Stomach smooth muscle (tissue), 2 donors: ENCODE measurements around the gene CNP.

ENCODE experiments used
- H3K27ac ChIP-seq: one replicate; pipeline ENCODE4 v1.7.0; 2013; ENCODE audit warnings: mild to moderate bottlenecking, low read length, inconsistent platforms
- H3K27me3 ChIP-seq, 2 donors: one replicate each; pipeline ENCODE4 v1.7.0; 2013; ENCODE audit warnings: low read length in 2 of 2; ENCODE audit not compliant: insufficient read depth in 2 of 2, control insufficient read depth in 1 of 2
- H3K36me3 ChIP-seq, 2 donors: one replicate each; pipeline ENCODE4 v1.7.0; 2013; ENCODE audit warnings: low read length in 2 of 2; ENCODE audit not compliant: control insufficient read depth in 2 of 2, insufficient read depth in 2 of 2
- H3K4me1 ChIP-seq: one replicate; pipeline ENCODE4 v1.7.0; 2013; ENCODE audit warnings: low read length; ENCODE audit not compliant: control insufficient read depth, insufficient read depth
- H3K4me3 ChIP-seq, 2 donors: one replicate each; pipeline ENCODE4 v1.7.0; 2013; ENCODE audit warnings: low read length in 2 of 2
- H3K9ac ChIP-seq, 2 donors: one replicate each; pipeline ENCODE4 v1.7.0; 2013; ENCODE audit warnings: low read length in 2 of 2, mild to moderate bottlenecking in 1 of 2
- H3K9me3 ChIP-seq, 2 donors: one replicate each; pipeline ENCODE4 v1.7.0; 2013; ENCODE audit warnings: low read length in 2 of 2; ENCODE audit not compliant: control insufficient read depth in 2 of 2
- donor health status: healthy.
- donor health status: Pancreatic carcinoma.

Gene CNP

DNA sequence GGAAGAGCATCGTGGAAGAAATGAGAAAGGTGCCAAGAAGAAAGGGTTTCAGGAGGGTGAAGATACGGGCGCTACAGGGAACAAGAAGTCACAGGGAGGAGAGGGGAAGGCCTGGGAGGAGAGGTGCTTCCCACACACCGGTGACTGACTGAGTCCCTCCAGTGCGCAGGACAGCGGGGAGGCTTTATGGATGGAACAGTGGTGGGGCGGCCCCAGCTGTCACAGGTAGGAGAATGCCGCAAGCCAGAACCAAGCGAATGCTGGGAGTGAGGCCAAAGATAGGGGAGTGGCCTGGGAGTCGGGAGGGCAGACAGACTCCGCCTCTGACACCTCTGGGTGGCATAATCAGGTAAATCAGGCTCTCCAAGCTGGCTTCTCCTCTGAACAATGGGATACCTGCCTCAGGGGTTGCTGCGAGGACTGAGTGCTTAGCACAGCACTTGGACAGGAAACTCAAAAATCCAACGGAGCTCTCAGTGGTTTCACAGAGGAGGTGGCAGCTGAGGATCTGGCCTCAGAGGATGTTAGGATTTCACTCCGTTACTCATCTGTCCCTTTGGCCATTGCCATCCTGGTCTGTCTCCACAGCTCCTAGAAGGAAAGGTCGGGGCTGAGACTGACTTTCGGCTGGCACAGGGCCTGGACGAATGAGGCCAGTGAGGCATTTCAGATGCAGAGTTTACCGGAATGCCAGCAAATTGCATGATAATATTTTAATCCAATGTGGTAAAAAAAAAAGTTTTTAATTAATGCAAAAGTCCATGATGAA is 717 bp upstream of the CNP start:
- Histone ChIP-seq H3K4me3 (peak overlapping the region; percentile 61 to 84), H3K27ac (peak overlapping the region; percentile 78), H3K36me3 (peaks cover 7 to 13% of the 10 kb centered on the region in 2 donors), H3K4me1 (peaks cover 49% of the 10 kb centered on the region), H3K9me3 (no peaks in the 10 kb centered on the region), H3K27me3 (no peaks in the 10 kb centered on the region), H3K9ac (peak overlapping the region; percentile 56 to 90)

DNA sequence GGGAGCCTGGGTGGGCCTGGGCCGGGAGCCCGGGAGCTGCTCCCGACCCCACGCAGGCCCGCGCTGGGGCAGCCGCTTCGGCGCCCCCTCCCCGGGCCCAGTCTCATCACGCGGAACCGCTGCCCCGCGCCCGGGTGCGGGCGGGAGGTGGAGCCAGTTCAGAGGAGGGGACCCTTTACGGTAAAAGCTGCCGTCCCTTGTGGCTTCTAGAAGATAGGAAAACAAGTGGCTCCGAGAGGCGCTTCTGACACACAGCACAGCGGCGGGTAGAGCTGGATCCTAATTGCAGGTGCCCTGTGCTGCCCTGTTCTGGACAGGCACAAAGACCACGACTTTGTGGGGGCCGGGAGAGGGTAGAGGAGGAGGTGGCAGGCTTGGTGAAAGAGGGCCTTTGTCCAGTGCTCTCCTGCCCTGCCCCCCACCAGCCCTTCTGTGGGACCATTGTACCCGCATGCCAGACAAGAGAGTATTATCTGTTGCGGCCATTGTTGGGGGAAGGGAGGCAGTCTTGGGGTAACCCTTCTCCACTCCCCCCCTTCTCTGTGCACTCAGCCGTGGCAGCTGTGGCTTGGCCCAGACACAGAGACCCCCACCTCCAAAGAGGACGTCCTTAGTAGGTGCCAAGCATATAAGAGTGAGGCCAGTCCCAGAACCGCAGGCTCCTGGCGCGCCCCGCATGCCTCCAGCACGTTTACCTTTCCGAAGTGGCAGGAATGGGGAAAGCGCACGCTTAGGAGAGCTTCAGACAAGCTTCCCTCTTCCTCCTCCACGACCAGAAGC is 736 bp downstream of the CNP start:
- peaks cover 50% of the 10 kb centered on the region for H3K4me1 ChIP-seq
- peak overlapping the region; percentile 86 to 91 for H3K9ac ChIP-seq
- no peaks in the 10 kb centered on the region for H3K9me3 ChIP-seq
- peaks cover 16 to 19% of the 10 kb centered on the region in 2 donors for H3K36me3 ChIP-seq
- H3K27me3 ChIP-seq: no peaks in the 10 kb centered on the region
- peak overlapping the region; percentile 69 for H3K27ac ChIP-seq
- H3K4me3 ChIP-seq: peak overlapping the region; percentile 61 to 84

DNA sequence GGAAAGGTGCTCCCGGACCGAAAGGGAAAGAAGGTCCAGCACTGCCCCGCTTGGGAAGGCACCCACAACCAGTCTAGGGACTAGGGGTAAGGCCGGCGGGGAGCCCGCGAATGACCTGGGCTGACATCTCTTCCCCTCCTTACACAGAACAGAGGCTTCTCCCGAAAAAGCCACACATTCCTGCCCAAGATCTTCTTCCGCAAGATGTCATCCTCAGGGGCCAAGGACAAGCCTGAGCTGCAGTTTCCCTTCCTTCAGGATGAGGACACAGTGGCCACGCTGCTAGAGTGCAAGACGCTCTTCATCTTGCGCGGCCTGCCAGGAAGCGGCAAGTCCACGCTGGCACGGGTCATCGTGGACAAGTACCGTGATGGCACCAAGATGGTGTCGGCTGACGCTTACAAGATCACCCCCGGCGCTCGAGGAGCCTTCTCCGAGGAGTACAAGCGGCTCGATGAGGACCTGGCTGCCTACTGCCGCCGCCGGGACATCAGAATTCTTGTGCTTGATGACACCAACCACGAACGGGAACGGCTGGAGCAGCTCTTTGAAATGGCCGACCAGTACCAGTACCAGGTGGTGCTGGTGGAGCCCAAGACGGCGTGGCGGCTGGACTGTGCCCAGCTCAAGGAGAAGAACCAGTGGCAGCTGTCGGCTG is 1.5 kb downstream of the CNP start:
- no peaks in the 10 kb centered on the region for H3K27me3 ChIP-seq
- H3K9me3 ChIP-seq: no peaks in the 10 kb centered on the region
- H3K4me3 ChIP-seq: peak overlapping the region; percentile 61 to 84
- H3K4me1 ChIP-seq: peaks cover 47% of the 10 kb centered on the region
- peaks cover 23 to 26% of the 10 kb centered on the region in 2 donors for H3K36me3 ChIP-seq
- peak overlapping the region; percentile 86 to 91 for H3K9ac ChIP-seq
- peak overlapping the region; percentile 69 for H3K27ac ChIP-seq

DNA sequence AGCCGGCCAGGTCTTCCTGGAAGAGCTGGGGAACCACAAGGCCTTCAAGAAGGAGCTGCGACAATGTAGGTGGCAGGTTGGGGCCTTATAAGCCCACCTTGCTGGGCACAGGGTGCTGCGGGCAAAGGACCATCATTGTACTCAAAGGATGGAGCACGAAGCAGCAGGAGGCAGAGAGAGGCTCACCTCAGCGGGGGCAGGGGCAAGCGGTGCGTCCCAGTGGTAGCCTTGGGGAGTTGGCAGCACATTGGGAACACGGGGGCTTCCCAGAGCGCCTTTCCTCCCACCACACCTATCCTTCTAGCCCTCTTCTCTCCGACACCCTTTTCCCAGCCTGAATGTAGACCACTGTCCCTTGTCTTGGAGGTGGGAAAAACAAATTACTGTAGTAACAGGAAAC is 2.1 kb downstream of the CNP start:
- peak overlapping the region in 1 of 2 donors; percentile 15 for H3K4me3 ChIP-seq
- no peak overlapping the region for H3K27ac ChIP-seq
- H3K9me3 ChIP-seq: no peaks in the 10 kb centered on the region
- peaks cover 47% of the 10 kb centered on the region for H3K4me1 ChIP-seq
- H3K27me3 ChIP-seq: no peaks in the 10 kb centered on the region
- H3K36me3 ChIP-seq: peaks cover 28 to 29% of the 10 kb centered on the region in 2 donors
- no peak overlapping the region for H3K9ac ChIP-seq

DNA sequence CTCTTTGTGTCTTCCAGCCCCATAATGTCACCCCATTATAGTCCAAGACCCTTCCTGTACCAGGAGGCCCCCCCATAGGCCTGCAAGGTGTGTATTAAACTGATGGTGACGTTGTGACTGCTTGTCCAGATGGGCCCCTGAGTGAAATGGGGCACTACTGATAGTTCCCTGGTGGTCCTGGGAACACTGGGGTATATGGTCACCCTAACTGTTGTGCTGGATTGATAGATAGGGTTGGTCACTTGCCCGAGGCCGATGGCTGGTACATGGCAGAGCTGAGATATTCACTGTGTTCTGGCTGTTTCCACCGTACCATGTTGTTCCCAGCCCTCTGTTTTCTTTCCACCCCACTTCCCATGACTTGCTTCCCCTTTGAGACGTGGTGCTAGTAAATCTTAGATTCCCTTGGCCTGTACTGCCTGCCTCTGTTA is 4.3 kb downstream of the CNP start:
- H3K36me3 ChIP-seq: peaks cover 43 to 49% of the 10 kb centered on the region in 2 donors

DNA sequence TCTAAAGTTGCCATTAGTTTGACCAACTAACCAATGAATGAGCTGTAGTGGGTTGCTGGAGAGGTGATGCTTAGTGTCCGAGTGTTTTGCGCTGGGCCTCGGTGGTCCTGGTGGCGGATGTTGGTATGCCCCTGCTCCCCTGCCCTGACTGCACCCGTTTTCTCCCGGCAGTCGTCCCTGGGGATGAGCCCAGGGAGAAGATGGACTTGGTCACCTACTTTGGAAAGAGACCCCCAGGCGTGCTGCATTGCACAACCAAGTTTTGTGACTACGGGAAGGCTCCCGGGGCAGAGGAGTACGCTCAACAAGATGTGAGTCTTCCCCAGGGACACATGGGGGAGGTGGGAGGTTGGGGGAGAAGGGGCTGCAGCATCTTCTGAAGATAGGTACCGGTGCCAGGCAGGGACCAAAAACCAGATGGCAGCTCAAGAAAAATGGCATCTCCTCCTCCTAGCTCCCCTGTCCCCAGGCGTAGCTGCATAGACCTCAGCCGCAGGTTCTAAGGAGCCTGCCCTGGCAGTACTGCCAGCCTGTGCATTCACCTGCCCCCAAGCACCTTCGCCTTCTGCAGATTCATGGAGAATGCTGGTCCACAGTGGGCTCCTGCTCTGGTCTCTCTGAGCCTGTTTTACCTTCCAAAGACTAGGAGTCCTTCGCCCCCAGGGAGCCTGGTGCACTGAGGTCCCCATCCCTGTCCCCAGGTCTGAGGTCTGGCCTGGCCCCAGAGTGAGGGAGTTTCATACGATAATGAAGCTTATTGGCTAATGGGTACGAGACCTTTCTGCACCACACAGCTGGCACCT is 5.3 kb downstream of the CNP start:
- H3K4me1 ChIP-seq: peaks cover 43% of the 10 kb centered on the region
- H3K27ac ChIP-seq: no peak overlapping the region
- H3K9me3 ChIP-seq: no peaks in the 10 kb centered on the region

More for the DNA sequence above, 4.3 kb downstream of the CNP start:
- Histone ChIP-seq H3K27ac (no peak overlapping the region), H3K27me3 (no peaks in the 10 kb centered on the region), H3K4me1 (peaks cover 39% of the 10 kb centered on the region), H3K4me3 (no peak overlapping the region), H3K9ac (peak overlapping the region in 1 of 2 donors; percentile 21), H3K9me3 (no peaks in the 10 kb centered on the region)

DNA sequence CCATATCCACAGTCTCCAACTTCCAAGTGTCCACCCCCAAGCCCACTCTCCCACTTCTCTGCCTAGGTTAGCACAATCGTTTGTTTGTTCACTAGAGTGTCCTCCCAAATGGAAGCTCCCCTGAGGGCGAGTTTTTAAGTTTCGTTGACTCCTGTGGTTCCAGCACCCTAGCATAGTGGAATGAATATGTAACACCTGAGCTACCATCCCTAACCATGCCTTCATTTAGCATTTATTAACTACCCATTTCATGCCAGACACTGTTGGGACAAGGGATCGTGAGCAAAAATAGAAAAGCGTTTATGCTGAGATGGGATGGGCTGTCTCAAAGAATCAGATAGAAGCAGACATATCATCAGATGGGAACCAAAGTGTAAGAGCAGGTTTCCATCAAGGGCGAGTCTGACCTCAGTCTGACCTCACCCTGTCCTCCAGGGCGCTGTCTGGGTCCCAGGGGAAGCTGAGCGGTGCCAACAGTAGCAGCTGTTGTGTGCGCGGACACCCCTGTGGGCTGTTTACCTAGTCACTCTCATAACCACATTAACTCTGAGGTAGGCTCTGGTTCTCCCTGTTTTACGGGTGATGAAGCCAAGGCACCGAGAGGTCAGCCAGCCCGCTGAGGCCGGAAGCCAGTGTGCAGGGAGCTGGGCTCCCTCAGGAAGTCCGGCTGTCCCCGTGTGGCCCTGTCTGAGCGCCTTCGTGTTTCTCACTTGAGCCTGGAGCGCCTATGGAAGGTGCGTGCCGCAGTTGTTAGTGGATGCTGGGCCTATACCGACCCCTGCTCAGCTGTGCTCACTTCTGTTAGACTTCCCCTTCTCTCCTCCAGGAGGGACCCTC is 6.2 kb downstream of the CNP start:
- Histone ChIP-seq H3K36me3 (peaks cover 50 to 61% of the 10 kb centered on the region in 2 donors), H3K9ac (no peak overlapping the region), H3K9me3 (no peaks in the 10 kb centered on the region), H3K4me1 (peaks cover 37% of the 10 kb centered on the region), H3K4me3 (no peak overlapping the region), H3K27ac (peak overlapping the region; percentile 24), H3K27me3 (no peaks in the 10 kb centered on the region)

More for the DNA sequence above, 5.3 kb downstream of the CNP start:
- peaks cover 46 to 54% of the 10 kb centered on the region in 2 donors for H3K36me3 ChIP-seq
- H3K9ac ChIP-seq: no peak overlapping the region
- no peak overlapping the region for H3K4me3 ChIP-seq
- no peaks in the 10 kb centered on the region for H3K27me3 ChIP-seq

DNA sequence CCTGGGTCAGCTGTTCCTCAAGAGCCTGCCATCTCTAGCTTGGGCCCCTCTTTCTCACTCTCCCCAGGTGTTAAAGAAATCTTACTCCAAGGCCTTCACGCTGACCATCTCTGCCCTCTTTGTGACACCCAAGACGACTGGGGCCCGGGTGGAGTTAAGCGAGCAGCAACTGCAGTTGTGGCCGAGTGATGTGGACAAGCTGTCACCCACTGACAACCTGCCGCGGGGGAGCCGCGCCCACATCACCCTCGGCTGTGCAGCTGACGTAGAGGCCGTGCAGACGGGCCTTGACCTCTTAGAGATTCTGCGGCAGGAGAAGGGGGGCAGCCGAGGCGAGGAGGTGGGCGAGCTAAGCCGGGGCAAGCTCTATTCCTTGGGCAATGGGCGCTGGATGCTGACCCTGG is 6.8 kb downstream of the CNP start:
- Histone ChIP-seq H3K9me3 (no peaks in the 10 kb centered on the region), H3K27ac (no peak overlapping the region), H3K4me3 (no peak overlapping the region), H3K27me3 (no peaks in the 10 kb centered on the region), H3K9ac (no peak overlapping the region), H3K36me3 (peaks cover 56 to 63% of the 10 kb centered on the region in 2 donors), H3K4me1 (peaks cover 31% of the 10 kb centered on the region)

DNA sequence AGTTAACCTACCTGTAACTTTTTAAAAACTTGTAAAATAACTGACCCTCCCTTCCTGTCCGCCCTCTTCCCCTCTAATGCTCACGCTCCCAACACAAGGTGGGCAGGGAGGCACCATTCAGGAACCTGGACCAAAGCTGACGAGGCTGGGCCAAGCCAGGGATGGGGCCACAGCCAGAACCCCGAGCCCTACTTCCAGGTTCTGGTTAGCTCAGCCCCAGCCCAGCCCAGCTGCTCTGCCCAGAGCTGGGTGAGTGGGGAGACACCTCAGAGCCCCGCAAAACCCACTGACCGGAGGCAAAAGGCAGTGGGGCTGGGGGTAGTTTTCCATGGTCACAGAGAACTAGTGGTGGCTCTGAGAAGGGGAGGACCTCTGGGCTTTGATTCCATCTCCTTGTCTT is 7.4 kb downstream of the CNP start:
- Histone ChIP-seq H3K9ac (no peak overlapping the region), H3K27ac (no peak overlapping the region), H3K9me3 (no peaks in the 10 kb centered on the region), H3K27me3 (no peaks in the 10 kb centered on the region), H3K4me1 (peaks cover 27% of the 10 kb centered on the region), H3K36me3 (peaks cover 51 to 58% of the 10 kb centered on the region in 2 donors), H3K4me3 (no peak overlapping the region)
